ENCODE measurements around the gene KSR2. TPM values are rescaled to one million over a fixed set of nuclear protein-coding genes. Genes with fewer than 3 reads are reported as not detected.
"Not testable (repeated sequence)": the region's sequence is repeated elsewhere in the genome, so short reads cannot be mapped to it uniquely, and the experiment has no call there.

Gene KSR2
- total RNA-seq, 2 experiments from 2014 or later, result not detected

GRCh38 chr12:117807946-117808345 is 160.8 kb downstream of the KSR2 start:
- Mint-ChIP-seq H3K36me3 (no peaks in the 10 kb centered on the region), H3K27ac (no peak overlapping the region), H3K9me3 (no peaks in the 10 kb centered on the region), H3K27me3 (peaks cover 29% of the 10 kb centered on the region), H3K4me3 (no peak overlapping the region), H3K4me1 (no peaks in the 10 kb centered on the region)
- no peak for DNase-seq

GRCh38 chr12:117807355-117807754 is 161.4 kb downstream of the KSR2 start:
- Mint-ChIP-seq H3K4me1 (no peaks in the 10 kb centered on the region), H3K36me3 (no peaks in the 10 kb centered on the region), H3K27ac (no peak overlapping the region), H3K4me3 (no peak overlapping the region), H3K9me3 (no peaks in the 10 kb centered on the region), H3K27me3 (peaks cover 24% of the 10 kb centered on the region)
- no peak for DNase-seq

GRCh38 chr12:117805865-117806264 is 162.9 kb downstream of the KSR2 start:
- Mint-ChIP-seq H3K27me3 (peaks cover 24% of the 10 kb centered on the region), H3K27ac (no peak overlapping the region), H3K4me1 (no peaks in the 10 kb centered on the region), H3K4me3 (no peak overlapping the region), H3K36me3 (no peaks in the 10 kb centered on the region), H3K9me3 (no peaks in the 10 kb centered on the region)
- DNase-seq, result no peak

- H3K4me1 Mint-ChIP-seq, result no peaks in the 10 kb centered on the region
- peaks cover 3% of the 10 kb centered on the region for H3K9me3 Mint-ChIP-seq
- H3K27me3 Mint-ChIP-seq, result peaks cover 14% of the 10 kb centered on the region
- H3K27ac Mint-ChIP-seq, result no peak overlapping the region
- no peak overlapping the region for H3K4me3 Mint-ChIP-seq
- H3K36me3 Mint-ChIP-seq, result no peaks in the 10 kb centered on the region
- no peak for DNase-seq
These were observed 165.8 kb downstream of the KSR2 start for GRCh38 chr12:117803001-117803400.

GRCh38 chr12:117800711-117801110 is 168.1 kb downstream of the KSR2 start:
- not testable (repeated sequence) for H3K27me3 Mint-ChIP-seq, H3K4me3 Mint-ChIP-seq, DNase-seq, H3K27ac Mint-ChIP-seq, H3K4me1 Mint-ChIP-seq, H3K9me3 Mint-ChIP-seq, H3K36me3 Mint-ChIP-seq

- H3K9me3 Mint-ChIP-seq, result peaks cover 3% of the 10 kb centered on the region
- no peaks in the 10 kb centered on the region for H3K36me3 Mint-ChIP-seq
- no peaks in the 10 kb centered on the region for H3K4me1 Mint-ChIP-seq
- H3K27me3 Mint-ChIP-seq, result peaks cover 9% of the 10 kb centered on the region
- no peak overlapping the region for H3K4me3 Mint-ChIP-seq
- no peak overlapping the region for H3K27ac Mint-ChIP-seq
- DNase-seq, result no peak
These were observed 171.6 kb downstream of the KSR2 start for GRCh38 chr12:117797202-117797601.

- Mint-ChIP-seq H3K27ac (no peak overlapping the region), H3K36me3 (no peaks in the 10 kb centered on the region), H3K27me3 (no peaks in the 10 kb centered on the region), H3K4me3 (no peak overlapping the region), H3K4me1 (no peaks in the 10 kb centered on the region), H3K9me3 (no peaks in the 10 kb centered on the region)
- no peak for DNase-seq
These were observed 175.8 kb downstream of the KSR2 start for GRCh38 chr12:117792877-117793424.

- H3K9me3 Mint-ChIP-seq, result no peaks in the 10 kb centered on the region
- H3K4me1 Mint-ChIP-seq, result no peaks in the 10 kb centered on the region
- H3K27me3 Mint-ChIP-seq, result peaks cover 3% of the 10 kb centered on the region
- H3K27ac Mint-ChIP-seq, result no peak overlapping the region
- no peaks in the 10 kb centered on the region for H3K36me3 Mint-ChIP-seq
- H3K4me3 Mint-ChIP-seq, result no peak overlapping the region
- DNase-seq, result no peak
These were observed 176.3 kb downstream of the KSR2 start for GRCh38 chr12:117792471-117792870.

GRCh38 chr12:117790948-117791347 is 177.8 kb downstream of the KSR2 start:
- H3K27ac Mint-ChIP-seq, result no peak overlapping the region

GRCh38 chr12:117790198-117790597 is 178.6 kb downstream of the KSR2 start:
- H3K36me3 Mint-ChIP-seq, result no peaks in the 10 kb centered on the region
- DNase-seq, result no peak
- H3K4me1 Mint-ChIP-seq, result no peaks in the 10 kb centered on the region
- H3K9me3 Mint-ChIP-seq, result peaks cover 3% of the 10 kb centered on the region
- H3K27ac Mint-ChIP-seq, result no peak overlapping the region
- peaks cover 3% of the 10 kb centered on the region for H3K27me3 Mint-ChIP-seq
- H3K4me3 Mint-ChIP-seq, result no peak overlapping the region

More at GRCh38 chr12:117790948-117791347, 177.8 kb downstream of the KSR2 start:
- Mint-ChIP-seq H3K4me1 (no peaks in the 10 kb centered on the region), H3K4me3 (no peak overlapping the region), H3K27me3 (peaks cover 3% of the 10 kb centered on the region), H3K9me3 (no peaks in the 10 kb centered on the region), H3K36me3 (no peaks in the 10 kb centered on the region)
- DNase-seq, result no peak

GRCh38 chr12:117789195-117789912 is 179.4 kb downstream of the KSR2 start:
- H3K27me3 Mint-ChIP-seq, result peaks cover 3% of the 10 kb centered on the region
- H3K9me3 Mint-ChIP-seq, result peaks cover 7% of the 10 kb centered on the region
- H3K27ac Mint-ChIP-seq, result no peak overlapping the region
- no peak for DNase-seq
- H3K4me1 Mint-ChIP-seq, result no peaks in the 10 kb centered on the region
- H3K36me3 Mint-ChIP-seq, result no peaks in the 10 kb centered on the region
- no peak overlapping the region for H3K4me3 Mint-ChIP-seq

GRCh38 chr12:117778656-117779055 is 190.1 kb downstream of the KSR2 start:
- Mint-ChIP-seq H3K36me3 (no peaks in the 10 kb centered on the region), H3K9me3 (peaks cover under 1% of the 10 kb centered on the region), H3K4me1 (no peaks in the 10 kb centered on the region), H3K27me3 (peaks cover 4% of the 10 kb centered on the region), H3K27ac (no peak overlapping the region), H3K4me3 (no peak overlapping the region)
- DNase-seq, result no peak

- Mint-ChIP-seq H3K36me3 (no peaks in the 10 kb centered on the region), H3K27me3 (peaks cover 4% of the 10 kb centered on the region), H3K9me3 (no peaks in the 10 kb centered on the region), H3K4me3 (no peak overlapping the region), H3K27ac (no peak overlapping the region), H3K4me1 (no peaks in the 10 kb centered on the region)
- no peak for DNase-seq
These were observed 193.6 kb downstream of the KSR2 start for GRCh38 chr12:117774941-117775775.

GRCh38 chr12:117768860-117769259 is 199.9 kb downstream of the KSR2 start:
- no peak overlapping the region for H3K27ac Mint-ChIP-seq
- DNase-seq, result no peak
- no peaks in the 10 kb centered on the region for H3K4me1 Mint-ChIP-seq
- H3K9me3 Mint-ChIP-seq, result peaks cover 11% of the 10 kb centered on the region
- H3K4me3 Mint-ChIP-seq, result no peak overlapping the region
- H3K36me3 Mint-ChIP-seq, result no peaks in the 10 kb centered on the region
- H3K27me3 Mint-ChIP-seq, result no peaks in the 10 kb centered on the region

- no peak overlapping the region for H3K4me3 Mint-ChIP-seq
- peaks cover 11% of the 10 kb centered on the region for H3K9me3 Mint-ChIP-seq
- no peaks in the 10 kb centered on the region for H3K36me3 Mint-ChIP-seq
- no peaks in the 10 kb centered on the region for H3K4me1 Mint-ChIP-seq
- no peak for DNase-seq
- no peak overlapping the region for H3K27ac Mint-ChIP-seq
- H3K27me3 Mint-ChIP-seq, result no peaks in the 10 kb centered on the region
These were observed 202.8 kb downstream of the KSR2 start for GRCh38 chr12:117766008-117766407.

Measured in activated naive CD8-positive, alpha-beta T cell treated with anti-CD3 and anti-CD28 coated beads for 36 hours (primary cell).